Stimulated activated CD4-positive, alpha-beta T cell treated with anti-CD3 and anti-CD28 coated beads, Interleukin-15, amount 100 ng/mL, for 1 hour (primary cell): ENCODE data around the gene ERBIN.
"Not testable (repeated sequence)": the region's sequence is repeated elsewhere in the genome, so short reads cannot be mapped to it uniquely, and the experiment has no call there.

Source experiments
- DNase-seq, 2 donors: peaks; one replicate each; pipeline ENCODE4 v3.0.0-alpha.2; 2020; ENCODE audit warnings: low read depth in 1 of 2, low spot score in 1 of 2

The ERBIN gene

GRCh38 chr5:65915661-65916060 is 10.7 kb upstream of the ERBIN start:
- not testable (repeated sequence) for DNase-seq

- DNase-seq = no peak
Measured at GRCh38 chr5:65916066-65916465, 10.3 kb upstream of the ERBIN start.

- no peak for DNase-seq
Measured at GRCh38 chr5:65916636-65917035, 9.7 kb upstream of the ERBIN start.

DNA sequence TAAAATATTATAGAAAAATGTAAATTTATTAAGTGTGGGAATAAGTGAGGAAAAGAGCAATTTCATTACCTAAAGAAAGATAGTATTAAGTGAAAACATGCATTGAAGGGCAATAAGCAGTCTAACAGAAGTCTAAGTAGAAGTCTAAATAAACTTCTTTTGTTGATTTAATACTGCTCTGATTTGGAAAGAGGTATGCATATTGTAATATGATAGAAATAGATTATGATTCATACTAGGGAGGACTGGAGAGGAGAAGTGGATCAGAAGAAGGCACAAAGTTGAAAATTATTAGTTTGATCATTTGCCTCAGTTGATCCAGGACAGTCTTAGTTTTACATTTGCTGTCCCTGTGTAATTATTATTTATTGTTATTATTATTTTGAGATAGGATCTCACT is 6.6 kb upstream of the ERBIN start:
- DNase-seq = no peak

DNA sequence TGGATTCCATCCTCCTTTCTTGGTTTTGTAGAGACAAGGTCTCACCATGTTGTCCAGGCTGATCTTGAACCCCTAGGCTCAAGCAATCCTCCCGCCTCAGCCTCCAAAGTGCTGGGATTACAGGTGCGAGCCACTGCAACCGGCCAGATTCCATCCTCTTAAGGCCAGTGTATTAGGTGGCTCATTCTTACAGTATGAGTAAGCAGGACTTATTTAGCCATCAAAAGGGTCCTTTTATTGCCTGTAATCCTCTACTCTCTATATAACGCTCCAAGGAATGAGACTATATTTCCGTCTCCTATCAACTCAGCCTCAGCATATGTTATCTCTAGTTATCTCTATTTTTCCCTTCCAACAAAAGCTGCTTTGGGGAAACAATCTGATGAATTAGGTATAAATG is 3.0 kb upstream of the ERBIN start:
- DNase-seq = no peak

- DNase-seq = no peak
Measured at GRCh38 chr5:65924366-65925043, 1.9 kb upstream of the ERBIN start.

- peak; percentile 49 to 55 for DNase-seq
Measured at GRCh38 chr5:65925044-65925600, 1.3 kb upstream of the ERBIN start.

DNA sequence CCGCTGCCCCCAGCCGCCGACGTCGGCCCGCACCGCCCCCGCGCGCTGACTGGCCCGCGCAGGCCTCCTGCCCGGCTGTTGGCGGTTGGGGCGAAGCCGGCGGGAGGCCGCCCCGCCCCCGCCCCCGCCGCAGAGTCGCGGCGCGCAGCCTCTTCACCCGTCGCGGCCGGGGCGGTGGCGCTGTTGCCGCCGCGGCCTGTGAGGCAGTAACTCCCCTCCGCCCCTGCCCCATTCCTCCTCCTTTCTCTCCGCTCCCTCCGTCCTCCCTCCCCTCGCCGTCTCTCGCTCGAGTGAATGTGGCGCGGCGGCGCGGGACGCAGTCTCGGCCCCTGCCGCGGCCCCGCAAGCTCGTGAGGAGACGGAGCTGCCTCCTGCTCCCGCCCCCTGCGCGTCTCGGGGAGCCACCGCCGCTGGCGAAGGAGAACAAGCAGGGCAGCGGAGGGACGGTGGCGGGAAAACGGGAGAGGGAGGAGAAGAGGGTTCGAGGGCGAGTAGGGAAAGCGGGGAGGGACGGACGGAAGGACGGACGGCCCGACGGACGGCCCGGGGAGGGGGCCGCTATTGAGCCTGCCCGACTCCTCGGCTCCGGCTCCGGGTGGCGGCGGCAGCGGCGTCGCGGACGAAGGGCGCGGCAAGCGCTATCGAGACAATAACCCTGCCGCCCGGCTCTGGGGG is 637 bp upstream of the ERBIN start:
- peak; percentile 61 to 70 for DNase-seq

DNA sequence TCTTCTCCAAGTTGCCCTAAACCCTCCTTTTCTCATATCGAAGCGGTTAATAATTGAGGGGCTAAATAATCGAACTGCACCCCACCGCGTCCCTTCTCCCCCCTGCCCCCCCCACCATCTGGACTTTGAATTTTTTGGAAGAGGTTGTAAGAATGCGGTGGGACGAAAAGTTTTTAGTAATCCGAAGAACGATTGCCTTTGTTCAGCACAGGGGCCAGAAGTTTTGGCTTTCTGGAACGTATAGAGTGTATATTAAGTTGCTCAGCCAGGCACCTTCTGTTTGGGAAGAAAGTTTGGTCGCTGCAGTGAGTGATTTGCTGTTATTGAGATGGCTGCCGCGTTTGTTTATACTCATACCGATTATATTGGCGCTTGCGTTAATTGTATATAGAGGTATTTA is 518 bp downstream of the ERBIN start:
- DNase-seq = no peak

DNA sequence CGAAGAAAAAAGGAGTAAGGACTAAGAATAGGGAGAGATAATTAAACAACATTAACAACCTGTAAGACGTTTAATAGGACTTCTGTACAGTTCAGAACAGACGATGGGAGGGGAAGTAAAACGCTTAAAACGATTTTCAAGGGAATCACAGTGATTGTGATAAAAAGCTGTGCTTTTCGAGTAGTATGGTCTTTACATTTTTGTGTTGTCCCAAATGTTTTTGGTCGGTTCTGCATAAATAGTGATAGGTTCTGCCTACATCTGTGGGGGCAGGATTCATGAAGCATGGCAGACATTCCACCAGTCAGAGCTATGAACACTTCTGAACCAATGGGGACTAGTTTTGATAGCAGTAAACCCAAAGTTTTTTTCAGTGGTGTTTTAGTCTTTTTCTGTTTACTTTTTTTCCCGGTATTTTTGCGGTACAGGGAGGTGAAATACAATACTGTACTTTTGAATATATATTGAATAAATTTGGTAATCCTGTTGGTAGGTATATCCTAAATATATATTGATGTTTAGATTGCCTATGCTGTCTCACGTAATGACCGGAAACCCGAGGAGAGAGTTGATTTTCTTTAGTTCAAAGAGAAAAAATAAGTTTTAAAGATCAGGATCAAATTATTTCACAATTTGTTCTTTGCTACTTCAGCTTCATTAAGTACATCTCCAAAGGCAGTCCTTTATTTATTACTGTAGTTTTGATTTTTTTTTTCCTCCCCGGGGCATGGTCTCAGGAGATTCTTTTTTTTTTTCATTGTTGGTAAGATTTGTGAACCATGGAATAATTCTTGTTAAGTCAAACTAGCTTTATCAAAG is 1.3 kb downstream of the ERBIN start:
- no peak for DNase-seq

DNA sequence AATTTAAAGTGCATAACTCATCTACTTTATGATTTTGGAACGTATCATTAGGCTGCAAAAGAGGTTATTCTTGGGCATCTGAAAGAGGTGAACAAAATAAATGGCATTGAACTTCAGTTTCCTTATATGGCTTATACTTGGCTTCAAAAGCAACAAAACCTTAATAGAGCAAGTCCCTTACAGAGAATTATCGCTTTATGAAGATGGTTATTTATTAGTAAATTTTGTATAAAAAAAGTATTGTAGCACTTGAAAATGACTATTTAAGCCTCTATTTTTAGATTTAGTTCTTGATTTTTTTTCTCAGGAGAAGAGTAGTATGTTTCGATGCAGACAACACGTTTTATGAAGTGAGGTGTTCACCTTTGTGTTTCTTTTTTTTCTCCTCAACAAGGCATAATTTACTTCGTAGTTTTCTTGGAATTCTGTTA is 2.0 kb downstream of the ERBIN start:
- DNase-seq = no peak

DNA sequence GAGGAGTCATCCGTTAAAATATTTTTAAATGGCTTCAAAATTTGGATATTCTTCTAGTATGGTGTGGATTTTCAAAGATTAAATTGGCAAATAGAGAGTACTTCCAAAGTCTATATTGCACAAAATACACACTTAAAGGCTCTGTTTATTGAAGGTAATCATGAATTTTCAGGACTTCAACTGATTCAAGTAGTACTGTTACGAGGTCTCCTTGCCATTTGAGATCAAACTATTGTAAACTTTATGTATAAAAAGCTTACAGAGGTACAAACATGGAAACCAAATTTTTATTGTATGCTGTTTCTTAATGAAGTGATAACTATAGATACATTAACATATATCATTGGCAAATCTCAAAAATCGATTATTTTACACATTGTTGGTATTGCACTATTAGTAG is 2.5 kb downstream of the ERBIN start:
- DNase-seq = no peak

DNA sequence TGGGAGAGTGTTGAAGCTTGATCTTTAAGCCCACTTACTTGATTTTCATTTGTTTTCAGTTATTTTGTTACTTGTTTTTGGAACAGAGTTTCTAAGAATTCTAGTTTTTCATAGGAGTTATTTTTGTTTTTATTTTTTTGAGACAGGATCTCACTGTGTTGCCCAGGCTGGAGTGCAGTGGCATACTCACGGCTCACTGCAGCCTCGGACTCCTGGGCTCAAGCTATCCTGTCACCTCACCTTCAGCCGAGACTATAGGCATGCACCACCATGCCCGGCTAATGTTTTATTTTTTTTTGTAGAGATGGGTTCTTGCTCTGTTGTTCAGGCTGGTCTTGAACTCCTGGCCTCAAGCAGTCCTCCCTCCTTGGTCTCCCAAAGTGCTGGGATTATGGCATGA is 6.3 kb downstream of the ERBIN start:
- DNase-seq = no peak

DNA sequence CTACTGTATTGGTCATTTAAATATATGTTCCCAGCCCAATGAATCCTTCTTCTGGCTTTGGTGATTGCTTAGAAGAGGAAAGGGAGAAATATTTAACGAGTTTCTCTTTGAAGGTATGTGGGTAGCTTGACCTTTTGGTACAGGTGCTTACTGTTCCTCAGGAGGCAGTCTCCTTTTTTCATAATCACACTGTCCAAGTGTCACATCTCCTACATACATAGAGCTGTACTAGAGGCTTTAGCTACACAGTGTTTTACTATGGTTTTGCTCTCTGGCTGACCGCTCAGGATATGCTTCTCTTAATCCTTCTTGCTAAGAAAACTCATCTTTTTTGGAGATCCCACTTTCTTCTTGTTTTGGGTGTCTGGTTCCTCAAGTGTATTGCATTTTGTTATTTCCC is 6.9 kb downstream of the ERBIN start:
- no peak for DNase-seq

DNA sequence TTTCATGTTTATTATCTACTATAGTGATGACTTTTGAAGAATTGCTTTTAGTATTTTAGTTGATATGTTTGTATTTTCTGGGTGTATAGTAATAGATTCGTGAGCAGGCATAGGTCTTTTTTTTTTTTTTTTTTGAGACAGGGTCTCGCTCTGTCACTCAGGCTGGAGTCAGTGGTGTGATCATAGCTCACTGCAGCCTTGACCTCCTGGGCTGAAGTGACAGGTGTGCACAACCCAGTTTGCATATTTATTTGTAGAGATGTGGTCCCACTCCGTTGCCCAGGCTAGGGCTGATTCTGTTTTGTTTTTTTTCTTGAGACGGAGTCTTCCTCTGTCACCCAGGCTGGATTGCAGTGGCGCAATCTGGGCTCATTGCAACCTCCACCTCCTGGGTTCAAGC is 11.9 kb downstream of the ERBIN start:
- DNase-seq = no peak

DNA sequence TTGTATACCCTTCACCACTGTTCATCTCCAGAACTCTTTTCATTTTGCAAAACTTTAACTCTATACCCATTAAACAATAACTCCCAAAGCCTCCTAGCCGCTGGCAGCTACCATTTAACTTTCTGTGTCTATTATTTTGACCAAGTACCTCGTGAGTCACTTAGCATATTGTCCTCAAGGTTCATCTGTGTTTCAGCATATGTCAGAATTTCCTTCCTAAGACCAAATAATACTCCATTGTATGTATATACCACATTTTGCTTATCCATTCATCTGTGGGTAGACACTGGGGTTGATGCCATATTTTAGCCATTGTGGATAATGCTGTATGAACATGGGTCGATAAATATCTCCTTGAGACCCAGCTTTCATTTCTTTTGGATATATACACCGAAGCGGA is 17.4 kb downstream of the ERBIN start:
- DNase-seq = no peak

DNA sequence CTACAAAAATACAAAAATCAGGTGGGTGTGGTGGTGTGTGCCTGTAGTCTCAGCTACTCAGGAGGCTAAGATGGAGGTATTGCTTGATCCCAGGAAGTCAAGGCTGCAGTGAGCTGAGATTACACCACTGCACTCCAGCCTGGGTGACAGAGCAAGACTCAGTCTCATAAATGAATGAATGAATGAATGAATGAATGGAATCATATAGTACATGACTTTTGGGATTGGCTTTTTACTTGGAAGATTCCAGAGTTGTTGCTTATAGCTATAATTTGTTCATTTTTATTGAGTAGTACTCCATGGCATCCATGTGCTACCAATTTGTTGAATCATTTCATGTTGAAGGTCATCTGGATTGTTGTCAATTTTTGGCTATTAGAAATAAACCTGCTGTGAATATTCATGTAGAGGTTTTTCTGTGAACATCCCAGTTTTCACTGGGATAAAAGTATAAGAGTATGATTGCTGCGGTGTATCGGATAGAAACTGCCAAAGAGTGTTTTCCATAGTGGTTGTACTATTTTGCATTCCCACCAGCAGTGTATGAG is 19.9 kb downstream of the ERBIN start:
- no peak for DNase-seq

DNA sequence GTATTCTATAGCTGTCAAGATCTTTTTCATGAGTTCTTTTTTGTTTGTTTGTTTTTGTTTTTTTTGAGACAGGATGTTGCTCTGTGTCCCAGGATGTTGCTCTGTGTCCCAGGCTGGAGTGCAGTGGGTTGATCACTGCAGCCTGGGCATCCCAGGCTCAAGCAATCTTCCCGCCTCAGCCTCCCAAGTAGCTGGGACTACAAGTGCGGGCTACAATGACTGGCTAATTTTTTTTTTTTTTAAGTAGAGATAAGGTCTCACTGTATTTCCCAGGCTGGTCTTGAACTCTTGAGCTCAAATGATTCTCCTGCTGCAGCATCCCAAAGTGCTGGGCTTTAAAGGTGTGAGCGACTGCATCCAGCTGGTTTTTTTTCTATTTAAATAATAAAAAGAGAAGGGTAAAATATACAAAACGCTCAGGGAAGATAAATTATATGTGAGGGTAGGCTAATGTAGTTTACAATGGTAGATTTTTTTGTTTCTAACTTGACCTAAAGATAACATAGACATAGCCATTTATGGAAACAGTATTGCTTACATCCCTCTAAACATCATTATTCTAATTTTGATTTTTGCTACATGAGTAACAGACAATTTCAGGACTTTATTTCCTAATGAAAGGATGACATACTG is 21.9 kb downstream of the ERBIN start:
- DNase-seq = no peak

GRCh38 chr5:65951330-65951729 is 25.0 kb downstream of the ERBIN start:
- no peak for DNase-seq

DNA sequence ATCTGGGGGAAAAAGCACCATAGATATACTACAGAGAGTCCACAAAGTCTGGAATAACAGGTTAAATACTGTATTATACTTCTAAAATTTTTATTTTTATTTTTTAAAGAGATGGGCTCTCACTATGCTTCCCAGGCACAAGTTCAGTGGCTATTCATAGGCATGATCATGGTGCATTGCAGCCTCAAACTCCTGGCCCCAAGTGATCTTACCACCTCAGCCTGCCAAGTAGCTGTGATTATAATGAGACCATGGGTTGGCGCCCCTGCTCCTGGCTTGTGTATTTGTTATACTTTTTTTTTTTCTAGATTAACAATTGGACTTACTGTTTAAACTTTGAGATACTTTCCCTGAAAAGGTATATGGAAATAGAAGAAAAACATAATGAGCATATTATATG is 25.9 kb downstream of the ERBIN start:
- no peak for DNase-seq

DNA sequence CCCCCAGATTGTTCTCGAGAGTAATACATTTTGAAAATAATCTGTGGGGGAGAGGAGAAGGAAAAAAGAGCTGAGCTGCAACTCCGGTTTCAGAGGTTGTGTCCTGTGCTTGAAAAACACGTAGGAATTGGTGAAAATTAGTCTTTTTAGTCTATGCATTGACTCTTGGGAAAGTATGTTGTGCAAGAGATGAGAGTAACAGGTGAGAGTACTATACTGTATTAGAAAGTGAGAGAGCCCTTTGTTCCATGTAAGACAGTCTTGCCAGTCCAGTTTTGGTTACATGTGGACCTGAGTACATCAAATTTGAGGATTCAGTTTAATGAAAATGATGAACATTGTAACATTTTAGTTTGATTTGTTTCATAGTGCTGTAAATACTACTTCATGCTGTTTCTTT is 27.8 kb downstream of the ERBIN start:
- DNase-seq = no peak
